ENCODE results near the gene COL25A1. TPM values are rescaled to one million over a fixed set of nuclear protein-coding genes. Genes with fewer than 3 reads are reported as not detected.

Gene COL25A1
- total and polyA plus RNA-seq, 2 donors (not counting 3 experiments of a cell fraction or from before 2014, with no cell fraction given): 0.21 to 3.5 TPM

DNA sequence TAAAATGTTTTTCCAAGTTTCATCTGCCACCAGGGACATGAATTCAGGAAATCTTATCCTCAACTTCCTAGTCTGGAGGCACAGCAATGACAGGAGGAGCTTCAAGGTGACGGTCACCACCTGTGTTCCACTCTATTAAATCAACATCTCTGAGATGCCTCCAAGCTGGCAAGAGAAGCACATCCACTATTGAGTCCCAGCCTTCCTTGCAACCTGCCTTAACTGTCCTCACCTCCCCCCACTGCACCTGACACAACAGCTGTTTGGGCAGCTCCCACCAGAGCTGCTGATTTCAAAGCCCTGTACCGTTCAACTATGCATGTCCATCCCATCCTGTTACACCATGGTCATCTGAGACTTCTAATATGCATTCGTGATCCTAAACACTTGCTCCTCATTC is 123.4 kb downstream of the COL25A1 start:
- FAIRE-seq: no peak
- CTCF ChIA-PET: interaction anchor here (1.6 kb wide), 1 partner anchor 120 kb away, joined by 5 read pairs; no protein-coding TSS in a partner anchor

More for the DNA sequence above, 123.4 kb downstream of the COL25A1 start:
- Histone ChIP-seq H3K27me3 (ENCODE audit: control insufficient read depth in 2 of 2, insufficient read depth in 2 of 2, low read length in 2 of 2) (no peaks in the 10 kb centered on the region), H2AFZ (ENCODE audit: low read depth, low read length) (no peak overlapping the region), H4K20me1 (replicated peaks; ENCODE audit: control insufficient read depth, extremely low read depth, insufficient read depth, low read length) (no peaks in the 10 kb centered on the region), H3K36me3 (ENCODE audit: control insufficient read depth in 2 of 2, extremely low read depth in 1 of 2, insufficient read depth in 2 of 2, low read length in 2 of 2) (no peaks in the 10 kb centered on the region), H3K27ac (ENCODE audit: insufficient read depth, low read depth, low read length) (no peak overlapping the region), H3K4me2 (ENCODE audit: insufficient read depth, low read length) (no peak overlapping the region), H3K9me1 (replicated peaks; ENCODE audit: control insufficient read depth, extremely low read depth, insufficient read depth, low read length) (no peaks in the 10 kb centered on the region), H3K79me2 (ENCODE audit: control insufficient read depth, insufficient read depth, low read length) (no peaks in the 10 kb centered on the region), H3K9me3 (replicated peaks; ENCODE audit: control insufficient read depth, insufficient read depth, low read length) (no peaks in the 10 kb centered on the region), H3K9ac (replicated peaks; ENCODE audit: extremely low read depth, insufficient read depth, low read length) (no peak overlapping the region), H3K4me1 (ENCODE audit: control insufficient read depth, extremely low read depth, insufficient read depth, low read length) (peaks cover 9% of the 10 kb centered on the region), H3K4me3 (replicated peaks in 1 of 3; ENCODE audit: insufficient read depth in 1 of 3, low read depth in 1 of 3, low read length in 3 of 3) (no peak overlapping the region)
- intact Hi-C loops (cut with micrococcal nuclease): no loop called here
- TF ChIP-seq GATA2 (IDR thresholded peaks at IDR 0.05; ENCODE audit: insufficient read depth, insufficient read length, low read depth, low read length) (no peak), MYC (IDR thresholded peaks at IDR 0.05; ENCODE audit: low read depth, low read length) (no peak), JUN (IDR thresholded peaks at IDR 0.05; ENCODE audit: borderline replicate concordance, insufficient read depth, insufficient read length, low read depth) (no peak), FOS (IDR thresholded peaks at IDR 0.05; ENCODE audit: borderline replicate concordance, insufficient read depth, low read length) (no peak), POLR2A (IDR thresholded peaks at IDR 0.05; ENCODE audit: low read depth, low read length) (no peak)
- TF ChIP-seq, protein P1, sequence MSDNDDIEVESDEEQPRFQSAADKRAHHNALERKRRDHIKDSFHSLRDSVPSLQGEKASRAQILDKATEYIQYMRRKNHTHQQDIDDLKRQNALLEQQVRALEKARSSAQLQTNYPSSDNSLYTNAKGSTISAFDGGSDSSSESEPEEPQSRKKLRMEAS (IDR thresholded peaks at IDR 0.05; ENCODE audit: insufficient read depth, insufficient read length): no peak
- TF ChIP-seq, protein P2, sequence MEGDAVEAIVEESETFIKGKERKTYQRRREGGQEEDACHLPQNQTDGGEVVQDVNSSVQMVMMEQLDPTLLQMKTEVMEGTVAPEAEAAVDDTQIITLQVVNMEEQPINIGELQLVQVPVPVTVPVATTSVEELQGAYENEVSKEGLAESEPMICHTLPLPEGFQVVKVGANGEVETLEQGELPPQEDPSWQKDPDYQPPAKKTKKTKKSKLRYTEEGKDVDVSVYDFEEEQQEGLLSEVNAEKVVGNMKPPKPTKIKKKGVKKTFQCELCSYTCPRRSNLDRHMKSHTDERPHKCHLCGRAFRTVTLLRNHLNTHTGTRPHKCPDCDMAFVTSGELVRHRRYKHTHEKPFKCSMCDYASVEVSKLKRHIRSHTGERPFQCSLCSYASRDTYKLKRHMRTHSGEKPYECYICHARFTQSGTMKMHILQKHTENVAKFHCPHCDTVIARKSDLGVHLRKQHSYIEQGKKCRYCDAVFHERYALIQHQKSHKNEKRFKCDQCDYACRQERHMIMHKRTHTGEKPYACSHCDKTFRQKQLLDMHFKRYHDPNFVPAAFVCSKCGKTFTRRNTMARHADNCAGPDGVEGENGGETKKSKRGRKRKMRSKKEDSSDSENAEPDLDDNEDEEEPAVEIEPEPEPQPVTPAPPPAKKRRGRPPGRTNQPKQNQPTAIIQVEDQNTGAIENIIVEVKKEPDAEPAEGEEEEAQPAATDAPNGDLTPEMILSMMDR (IDR thresholded peaks at IDR 0.05; ENCODE audit: extremely low read depth in 1 of 2, insufficient read depth in 1 of 2, low read depth in 1 of 2, low read length in 2 of 2): no peak
- POLR2A ChIA-PET: no interaction called here
- no peak for DNase-seq (ENCODE audit: low read depth, low spot score)
- BruUV-seq (replicated peaks): no TSS peak
- dilution Hi-C loops (cut with MboI; ENCODE audit: extremely low pct_ligation_motif_present, low sequenced_read_pairs): no loop called here
